Stimulated activated CD8-positive, alpha-beta memory T cell treated with anti-CD3 and anti-CD28 coated beads, Interleukin-7, amount 100 ng/mL, for 24 hours (primary cell): Measurements from ENCODE around the gene RBFA.

Source experiments
- DNase-seq: peaks from one replicate; pipeline ENCODE4 v3.0.0-alpha.2; 2020; ENCODE audit warnings: low read depth

The RBFA gene

DNA sequence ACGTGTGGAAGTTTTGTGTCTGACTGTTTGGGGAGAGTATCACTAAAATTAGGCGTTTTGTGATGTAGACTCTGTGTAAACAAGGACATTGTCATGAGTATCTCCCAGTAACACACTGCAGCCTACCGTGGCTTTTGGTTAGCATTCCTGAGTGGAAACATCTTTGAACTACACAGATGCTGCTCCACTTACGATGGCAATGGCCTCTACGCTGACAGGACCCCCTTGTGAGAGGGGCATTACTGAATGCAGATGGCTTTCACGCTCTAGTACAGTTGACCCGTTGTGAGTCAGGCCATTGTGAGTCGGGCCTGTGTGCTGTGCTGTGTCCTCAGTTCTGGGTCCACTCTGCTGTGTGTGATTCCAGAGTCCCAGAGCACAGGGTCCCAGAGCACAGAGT lies 40.5 kb downstream of the RBFA start:
- no peak for DNase-seq

DNA sequence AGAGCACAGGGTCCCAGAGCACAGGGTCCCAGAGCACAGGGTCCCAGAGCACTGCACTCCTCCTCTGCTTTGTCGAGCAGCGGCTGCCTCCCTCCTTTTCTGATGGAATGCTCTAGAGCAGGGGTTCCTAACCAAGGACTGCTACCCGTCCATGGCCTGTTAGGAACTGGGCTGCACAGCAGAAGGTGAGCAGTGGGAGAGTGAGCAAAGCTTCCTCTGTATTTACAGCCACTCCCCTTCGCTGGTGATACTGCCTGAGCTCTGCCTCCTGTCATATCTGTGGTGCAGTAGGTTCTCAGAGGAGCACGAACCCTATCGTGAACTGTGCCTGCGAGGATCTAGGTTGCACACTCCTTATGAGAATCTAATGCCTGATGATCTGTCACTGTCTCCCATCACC lies 41.7 kb downstream of the RBFA start:
- DNase-seq, result no peak

DNA sequence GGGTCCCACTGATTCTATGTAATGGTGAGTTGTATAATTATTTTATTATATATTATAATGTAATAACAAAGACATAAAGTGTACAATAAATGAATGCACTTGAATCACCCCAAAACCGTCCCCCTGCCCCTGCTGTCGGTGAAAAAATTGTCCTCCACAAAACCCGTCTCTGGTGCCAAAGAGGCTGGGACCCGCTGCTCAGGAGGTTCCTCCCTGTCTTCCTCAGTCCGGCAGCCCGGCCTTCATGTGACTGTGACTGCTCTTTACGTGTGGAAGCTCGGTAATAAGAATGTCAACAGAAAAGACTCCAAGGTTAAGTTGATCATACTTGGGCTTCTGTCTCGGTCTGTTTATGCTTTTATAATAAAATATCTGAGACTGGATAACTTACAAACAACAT lies 42.1 kb downstream of the RBFA start:
- no peak for DNase-seq

DNA sequence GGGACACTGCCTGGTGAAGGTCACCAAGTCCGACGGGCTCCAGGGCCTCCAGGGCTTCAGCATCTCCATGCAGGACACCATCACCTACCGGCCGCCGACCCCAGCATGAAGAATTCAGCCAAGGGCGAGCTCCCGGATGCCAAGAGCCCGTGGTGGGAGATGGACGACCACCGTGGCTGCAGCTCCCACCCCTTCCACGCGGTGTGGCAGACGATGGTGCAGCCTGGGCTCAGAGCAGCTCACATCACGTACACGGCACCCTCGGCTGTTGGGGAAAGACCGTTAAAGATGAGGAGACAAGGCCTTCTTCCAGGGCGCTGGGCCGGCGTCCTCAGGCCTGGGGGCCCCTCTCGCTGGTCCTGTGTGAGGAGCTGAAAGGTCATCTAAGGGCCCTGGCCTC lies 43.6 kb downstream of the RBFA start:
- no peak for DNase-seq
